ENCODE measurements around the gene GABPA. TPM values are rescaled to one million over a fixed set of nuclear protein-coding genes. Genes with fewer than 3 reads are reported as not detected.

GABPA gene
- total RNA-seq, 2 donors from 2014 or later = 14.9 to 35.9 TPM

- H3K9me3 ChIP-seq = no peaks in the 10 kb centered on the region
- ATAC-seq (ENCODE audit: insufficient number of reproducible peaks, low FRiP score, low read depth) = no peak
- no peaks in the 10 kb centered on the region for H3K36me3 ChIP-seq
- no peak for DNase-seq (ENCODE audit: low spot score)
- no peaks in the 10 kb centered on the region for H3K27me3 ChIP-seq (replicated peaks; ENCODE audit: insufficient read depth)
- no peak overlapping the region for H3K4me3 ChIP-seq
- H3K27ac ChIP-seq = no peak overlapping the region
- H3K4me1 ChIP-seq (ENCODE audit: control insufficient read depth in 1 of 2, low read depth in 2 of 2) = no peaks in the 10 kb centered on the region
- TF ChIP-seq CTCF (IDR thresholded peaks at IDR 0.05) = no peak
Measured at GRCh38 chr21:25811186-25811585, 76.4 kb downstream of the GABPA start.

GRCh38 chr21:25813917-25814316 is 79.1 kb downstream of the GABPA start:
- Histone ChIP-seq H3K4me3 (no peak overlapping the region), H3K27me3 (replicated peaks; ENCODE audit: insufficient read depth) (no peaks in the 10 kb centered on the region), H3K36me3 (no peaks in the 10 kb centered on the region), H3K9me3 (no peaks in the 10 kb centered on the region), H3K4me1 (ENCODE audit: control insufficient read depth in 1 of 2, low read depth in 2 of 2) (no peaks in the 10 kb centered on the region), H3K27ac (no peak overlapping the region)
- TF ChIP-seq CTCF (IDR thresholded peaks at IDR 0.05) = no peak
- no peak for ATAC-seq (ENCODE audit: insufficient number of reproducible peaks, low FRiP score, low read depth)
- DNase-seq (ENCODE audit: low spot score) = no peak

GRCh38 chr21:25818121-25818520 is 83.3 kb downstream of the GABPA start:
- H3K9me3 ChIP-seq = no peaks in the 10 kb centered on the region
- no peaks in the 10 kb centered on the region for H3K36me3 ChIP-seq
- no peak overlapping the region for H3K4me3 ChIP-seq
- no peak for TF ChIP-seq CTCF (IDR thresholded peaks at IDR 0.05)
- no peak for DNase-seq (ENCODE audit: low spot score)
- ATAC-seq (ENCODE audit: insufficient number of reproducible peaks, low FRiP score, low read depth) = no peak
- H3K27me3 ChIP-seq (replicated peaks; ENCODE audit: insufficient read depth) = no peaks in the 10 kb centered on the region
- H3K4me1 ChIP-seq (ENCODE audit: control insufficient read depth in 1 of 2, low read depth in 2 of 2) = no peaks in the 10 kb centered on the region
- no peak overlapping the region for H3K27ac ChIP-seq

GRCh38 chr21:25818551-25818950 is 83.8 kb downstream of the GABPA start:
- H3K4me3 ChIP-seq = no peak overlapping the region
- H3K4me1 ChIP-seq (ENCODE audit: control insufficient read depth in 1 of 2, low read depth in 2 of 2) = no peaks in the 10 kb centered on the region
- no peak for TF ChIP-seq CTCF (IDR thresholded peaks at IDR 0.05)
- no peaks in the 10 kb centered on the region for H3K27me3 ChIP-seq (replicated peaks; ENCODE audit: insufficient read depth)
- H3K36me3 ChIP-seq = no peaks in the 10 kb centered on the region
- no peak for DNase-seq (ENCODE audit: low spot score)
- no peak overlapping the region for H3K27ac ChIP-seq
- ATAC-seq (ENCODE audit: insufficient number of reproducible peaks, low FRiP score, low read depth) = no peak
- H3K9me3 ChIP-seq = no peaks in the 10 kb centered on the region

Other genes with a start within 250 kb of the GABPA start
- gene MRPL39, start 127.5 kb upstream of the GABPA start, total RNA-seq = 10 to 100 TPM in 1 of 2 donors, 1 to 10 TPM in 1; 6.6 to 16.8 TPM
- gene JAM2, start 95.7 kb upstream of the GABPA start, total RNA-seq = 10 to 100 TPM; 10.2 to 20.9 TPM
- 10 to 100 TPM; 27.8 to 44.0 TPM for gene ATP5PF, start 68 bp upstream of the GABPA start, total RNA-seq

Data from thoracic aorta (tissue), 2 donors.